GM18498 (cell line): ENCODE measurements around the gene FANCD2OS.
A peak's percentile ranks its signal among the peaks of the same experiment; 100 is the strongest.
"Not testable (repeated sequence)": the region's sequence is repeated elsewhere in the genome, so short reads cannot be mapped to it uniquely, and the experiment has no call there.

ENCODE experiments used
- ATAC-seq: cut with Tn5 transposase; IDR thresholded peaks from one replicate; pipeline ENCODE4 v1.9.1; 2021; ENCODE audit warnings: mild to moderate bottlenecking, moderate library complexity; ENCODE audit not compliant: unreplicated experiment

The FANCD2OS gene

GRCh38 chr3:10108091-10108490, at the start of gene FANCD2OS:
Gene FANCD2OS, minus strand, starts transcription at chr3:10108255. Its CDS starts 3,481 bp downstream, at chr3:10104774.
- ATAC-seq = no peak

GRCh38 chr3:10157031-10157430, 49.0 kb upstream of the FANCD2OS start:
- ATAC-seq = no peak

GRCh38 chr3:10155658-10156057, 47.6 kb upstream of the FANCD2OS start:
- no peak for ATAC-seq

- ATAC-seq = no peak
Observed at GRCh38 chr3:10155123-10155472, 47.0 kb upstream of the FANCD2OS start.

- ATAC-seq = no peak
Observed at GRCh38 chr3:10154335-10155122, 46.5 kb upstream of the FANCD2OS start.

GRCh38 chr3:10150987-10151386, 42.9 kb upstream of the FANCD2OS start:
- ATAC-seq = no peak

- no peak for ATAC-seq
Observed at GRCh38 chr3:10149226-10149625, 41.2 kb upstream of the FANCD2OS start.

GRCh38 chr3:10145685-10146084, 37.6 kb upstream of the FANCD2OS start:
- no peak for ATAC-seq

GRCh38 chr3:10142707-10143560, 34.9 kb upstream of the FANCD2OS start:
- no peak for ATAC-seq

- no peak for ATAC-seq
Observed at GRCh38 chr3:10140996-10141546, 33.0 kb upstream of the FANCD2OS start.

- ATAC-seq = no peak
Observed at GRCh38 chr3:10137178-10137577, 29.1 kb upstream of the FANCD2OS start.

GRCh38 chr3:10136426-10137005, 28.5 kb upstream of the FANCD2OS start:
- no peak for ATAC-seq

GRCh38 chr3:10135872-10136271, 27.8 kb upstream of the FANCD2OS start:
- not testable (repeated sequence) for ATAC-seq

GRCh38 chr3:10122724-10123123, 14.7 kb upstream of the FANCD2OS start:
- ATAC-seq = no peak

GRCh38 chr3:10121064-10121463, 13.0 kb upstream of the FANCD2OS start:
- ATAC-seq = no peak

- ATAC-seq = no peak
Observed at GRCh38 chr3:10119376-10119775, 11.3 kb upstream of the FANCD2OS start.

GRCh38 chr3:10116928-10117327, 8.9 kb upstream of the FANCD2OS start:
- no peak for ATAC-seq

- ATAC-seq = no peak
Observed at GRCh38 chr3:10116138-10116460, 8.0 kb upstream of the FANCD2OS start.

- peak; percentile 95 for ATAC-seq
Observed at GRCh38 chr3:10115326-10116137, 7.5 kb upstream of the FANCD2OS start, which contains the start of gene BRK1. Gene BRK1, plus strand, starts transcription at chr3:10115675. Its CDS starts 27 bp downstream, at chr3:10115702.

- no peak for ATAC-seq
Observed at GRCh38 chr3:10106919-10107318, 1.1 kb downstream of the FANCD2OS start.

GRCh38 chr3:10099041-10099440, 9.0 kb downstream of the FANCD2OS start:
- ATAC-seq = no peak
